ENCODE measurements around the gene EED.
"Not testable (repeated sequence)": the region's sequence is repeated elsewhere in the genome, so short reads cannot be mapped to it uniquely, and the experiment has no call there.

Gene EED

DNA sequence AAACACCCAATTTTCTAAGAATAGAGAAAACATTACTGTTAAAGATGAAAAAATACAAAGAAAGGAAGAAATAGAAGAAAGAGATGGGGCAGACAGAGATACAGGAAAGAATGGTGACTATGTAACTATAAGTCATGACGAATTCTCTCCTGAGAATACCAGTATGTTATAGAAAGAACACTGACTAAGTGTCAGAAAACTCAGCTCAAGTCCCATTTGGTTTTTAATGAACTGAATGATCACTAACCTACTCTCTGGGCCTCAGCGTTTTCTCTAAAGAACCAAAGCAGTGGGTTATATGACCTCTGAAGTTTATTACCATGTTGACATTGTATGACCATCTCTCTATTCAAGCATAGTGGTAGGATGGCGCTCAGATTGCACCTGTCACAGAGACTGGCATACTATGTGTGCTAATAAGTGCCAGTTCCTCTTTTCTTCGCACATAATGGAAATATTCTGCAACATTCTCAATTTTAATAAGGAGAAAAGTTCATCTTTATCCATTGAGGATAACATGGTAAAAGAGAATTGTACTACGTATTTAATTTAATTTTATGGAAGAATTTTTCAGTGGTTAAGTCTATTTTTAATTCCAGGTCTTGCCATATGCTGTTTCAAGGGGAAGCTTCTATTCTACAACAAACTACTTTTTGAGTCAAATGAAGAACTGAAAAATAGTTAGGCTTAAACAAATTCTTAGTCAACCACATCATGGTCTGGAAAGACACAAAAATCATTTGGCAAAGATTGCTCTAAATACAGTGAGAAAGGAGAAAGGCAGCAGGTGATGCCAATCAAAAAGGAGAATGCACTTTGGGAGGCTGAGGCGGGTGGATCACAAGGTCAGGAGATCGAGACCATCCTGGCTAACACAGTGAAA, 25.0 kb upstream of the EED start:
- DNase-seq = no peak

DNA sequence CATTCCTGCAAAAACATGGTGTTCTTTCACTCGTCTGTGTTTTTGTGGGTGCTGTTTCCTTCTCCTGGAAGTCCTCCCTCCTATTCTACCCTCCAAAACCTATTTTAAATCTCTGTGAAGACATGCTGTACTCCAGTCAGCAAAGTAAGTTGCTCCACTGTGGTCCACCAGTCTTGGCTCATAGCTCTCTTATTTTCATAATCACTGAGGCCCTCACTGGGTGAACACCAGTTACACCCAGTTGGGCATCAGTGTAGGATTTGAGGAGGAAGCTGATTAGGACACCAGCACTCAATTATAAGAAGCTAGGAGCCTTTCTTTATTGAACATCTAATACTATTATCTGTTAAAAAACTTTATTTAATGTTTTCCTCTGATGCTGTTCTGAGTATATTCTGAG, 23.9 kb upstream of the EED start:
- DNase-seq = no peak

DNA sequence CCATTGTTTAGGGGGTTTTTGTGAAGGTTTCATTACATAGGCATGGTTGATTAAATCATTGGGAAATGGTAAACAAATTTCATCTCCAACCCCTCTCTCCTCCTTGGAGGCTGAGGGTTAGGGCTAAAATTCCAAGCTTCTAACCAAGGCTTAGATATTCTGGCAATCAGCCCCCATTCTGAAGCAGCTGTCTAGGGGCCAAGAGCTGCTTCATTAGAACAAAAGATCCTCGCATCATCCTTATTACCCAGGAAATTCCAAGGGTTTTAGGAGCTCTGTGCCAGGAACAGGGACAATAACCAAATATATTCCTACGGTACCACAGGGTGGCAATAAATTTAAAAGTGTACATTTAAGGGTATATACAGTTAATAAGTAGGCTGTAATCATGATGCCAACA, 22.5 kb upstream of the EED start:
- no peak for DNase-seq

DNA sequence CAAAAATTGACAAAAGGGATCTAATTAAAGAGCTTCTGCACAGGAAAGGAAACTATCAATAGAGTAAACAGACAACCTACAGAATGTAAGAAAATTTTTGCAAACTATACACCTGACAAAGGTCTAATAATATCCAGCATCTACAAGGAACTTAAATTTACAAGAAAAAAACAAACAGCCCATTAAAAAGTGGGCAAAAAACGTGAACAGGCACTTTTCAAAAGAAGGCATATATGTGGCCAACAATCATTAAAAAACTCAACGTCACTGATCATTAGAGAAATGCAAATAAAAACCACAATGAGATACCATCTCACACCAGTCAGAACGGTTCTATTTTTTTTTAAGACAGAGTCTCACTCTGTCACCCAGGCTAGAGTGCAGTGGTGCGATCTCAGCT, 20.0 kb upstream of the EED start:
- DNase-seq = not testable (repeated sequence)

DNA sequence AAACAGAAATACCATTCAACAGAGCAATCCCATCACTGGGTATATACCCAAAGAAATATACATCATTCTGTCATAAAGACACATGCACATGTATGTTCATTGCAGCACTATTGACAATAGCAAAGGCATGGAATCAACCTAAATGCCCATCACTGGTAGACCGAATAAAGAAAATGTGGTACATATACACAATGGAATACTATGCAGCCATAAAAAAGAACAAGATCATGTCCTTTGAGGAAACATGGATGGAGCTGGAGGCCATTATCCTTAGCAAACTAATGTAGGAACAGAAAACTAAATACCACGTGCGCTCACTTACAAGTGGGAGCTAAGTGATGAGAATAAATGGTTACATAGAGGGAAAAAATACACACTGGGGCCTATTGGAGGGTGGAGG, 19.2 kb upstream of the EED start:
- not testable (repeated sequence) for DNase-seq

DNA sequence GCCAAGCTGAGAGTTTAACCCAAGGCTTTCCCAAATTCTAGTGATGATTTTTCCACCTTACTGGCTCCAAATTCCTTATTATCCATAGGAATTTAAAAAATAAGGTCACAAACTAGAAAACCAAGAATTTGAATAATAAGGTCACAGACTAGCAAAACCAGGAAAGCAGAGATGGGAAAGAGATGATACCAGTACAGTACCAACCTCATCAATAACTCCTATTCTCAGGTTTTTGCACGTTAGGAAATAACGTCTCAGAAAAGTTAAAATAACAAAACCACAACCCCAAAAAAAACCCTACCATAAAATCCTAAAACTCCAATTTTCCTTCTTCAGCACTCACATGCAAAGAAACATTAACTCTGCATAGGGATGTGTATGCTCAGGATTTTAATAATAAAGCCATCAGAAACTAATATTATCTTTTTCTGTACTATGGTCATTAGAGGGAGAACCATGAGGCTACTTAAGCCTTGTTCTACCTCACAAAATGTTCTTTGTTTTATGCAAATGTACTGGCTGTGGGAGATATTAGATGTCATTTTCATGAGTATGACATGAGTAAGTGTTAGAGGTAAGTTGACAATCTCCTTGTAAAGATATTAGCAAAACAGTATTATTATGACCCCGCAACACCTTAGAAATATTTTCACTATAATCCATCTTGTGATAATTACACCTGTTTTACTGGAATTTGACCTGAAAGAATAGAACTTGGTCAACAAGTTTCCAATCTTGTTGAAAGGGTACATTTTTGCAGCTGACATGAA, 16.1 kb upstream of the EED start:
- DNase-seq = no peak

DNA sequence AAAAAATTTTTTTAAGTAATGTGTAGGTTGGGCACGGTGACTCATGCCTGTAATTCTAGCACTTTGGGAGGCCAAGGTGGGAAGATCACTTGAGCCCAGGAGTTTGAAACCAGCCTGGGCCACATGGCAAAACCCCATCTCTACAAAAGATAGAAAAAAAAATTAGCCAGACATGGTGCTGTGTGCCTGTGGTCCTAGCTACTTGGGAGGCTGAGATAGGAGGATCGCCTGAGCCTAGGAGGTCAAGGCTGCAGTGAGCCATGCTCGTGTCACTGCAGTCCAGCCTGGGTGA, 15.6 kb upstream of the EED start:
- DNase-seq = peak; percentile 38

DNA sequence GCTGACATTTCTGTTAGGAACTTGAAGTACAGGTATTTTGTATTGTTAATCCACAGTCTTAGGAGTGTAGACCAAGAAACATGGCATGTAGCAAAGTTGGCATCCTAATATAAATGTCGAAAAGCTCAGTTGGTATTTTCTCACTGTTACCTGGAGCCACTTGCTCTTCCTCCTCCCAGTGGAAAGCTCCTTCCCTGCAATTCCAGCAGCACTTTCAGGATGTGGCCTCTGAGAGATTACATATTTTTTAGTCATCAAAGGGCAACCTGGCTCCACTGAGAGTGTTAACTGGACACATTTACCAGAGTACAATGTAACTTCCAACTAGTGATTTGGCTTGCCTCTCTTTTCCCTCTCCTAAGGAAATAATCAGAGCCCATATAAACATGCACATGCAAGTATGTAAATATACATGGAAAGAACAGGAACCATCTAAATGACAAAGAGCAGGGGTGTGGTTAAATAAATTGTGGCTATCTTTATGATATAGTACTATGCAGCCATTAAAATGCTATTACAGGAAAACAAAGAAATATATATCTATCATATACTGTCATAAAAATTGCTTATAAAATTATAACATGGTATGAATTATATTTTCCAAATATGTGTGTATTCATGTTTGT, 14.3 kb upstream of the EED start:
- DNase-seq = no peak

DNA sequence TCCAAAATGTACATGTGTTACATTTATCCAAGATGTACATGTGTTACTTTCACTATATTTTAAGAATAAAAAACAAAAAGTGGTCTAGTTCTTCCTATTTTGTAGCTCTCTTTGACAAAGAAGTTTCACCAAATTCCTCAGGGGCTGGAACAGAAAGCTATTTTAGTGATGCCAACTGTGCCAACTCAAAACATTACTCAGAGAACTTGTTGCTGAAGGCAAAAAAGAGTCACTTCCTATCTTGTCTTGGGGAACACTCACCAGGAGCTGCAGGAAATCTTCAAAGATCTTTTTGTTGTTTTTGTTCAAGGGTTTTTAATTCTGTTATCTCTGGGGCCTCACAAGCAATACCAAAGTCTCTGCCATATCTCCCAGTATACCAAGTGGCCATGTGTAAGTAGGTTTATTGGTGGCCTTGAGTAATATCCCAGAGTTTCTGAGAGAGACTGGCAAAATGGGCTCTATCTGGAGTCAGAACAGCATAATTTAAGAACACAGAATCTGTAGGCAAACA, 13.6 kb upstream of the EED start:
- no peak for DNase-seq

DNA sequence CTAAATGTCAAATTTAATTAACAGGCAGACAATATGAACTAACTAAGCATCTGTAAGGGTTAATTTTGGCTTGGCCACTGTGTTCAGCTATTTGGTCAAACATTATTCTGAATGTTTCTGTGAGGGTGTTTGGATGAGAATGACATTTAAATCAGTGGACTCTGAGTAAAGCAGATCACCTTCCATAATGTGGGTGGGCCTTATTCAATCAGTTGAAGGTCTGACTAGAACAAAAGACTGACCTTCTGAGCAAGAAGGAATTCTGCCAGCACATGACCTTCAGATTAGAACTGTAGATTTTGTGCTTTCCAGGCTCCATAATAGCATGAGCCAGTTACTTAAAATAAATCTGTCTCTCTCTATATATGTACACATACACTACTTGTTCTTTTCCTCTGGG, 12.0 kb upstream of the EED start:
- no peak for DNase-seq

DNA sequence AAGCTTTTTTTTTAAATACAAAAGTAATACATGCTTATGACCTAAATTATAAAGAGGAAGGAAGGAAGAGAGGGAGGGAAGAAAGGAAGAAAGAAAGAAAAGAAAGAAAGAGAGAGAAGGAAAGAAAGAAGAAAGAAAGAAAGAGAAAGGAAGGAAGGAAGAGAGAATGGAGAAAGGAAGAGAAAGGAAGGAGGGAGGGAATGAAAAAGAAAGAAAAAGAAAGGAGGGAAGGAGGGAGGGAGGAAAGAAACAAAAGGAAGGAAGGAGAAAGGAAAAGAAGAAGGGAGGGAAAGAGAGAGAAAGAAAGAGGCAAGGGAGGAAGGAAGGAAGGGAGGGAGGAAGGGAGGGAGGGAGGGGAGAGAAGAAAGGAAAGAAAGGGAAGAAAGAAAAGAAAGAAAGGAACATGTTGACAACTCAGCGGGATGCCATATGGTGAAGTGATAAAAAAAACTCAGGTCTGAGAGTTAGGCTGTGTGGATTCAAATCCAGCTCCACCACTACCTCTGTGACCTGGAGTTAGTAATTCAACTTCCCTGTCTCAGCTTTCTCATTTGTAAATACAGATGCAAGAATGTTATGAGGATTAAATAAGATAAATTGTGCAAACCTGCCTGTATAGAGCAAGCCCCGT, 9.6 kb upstream of the EED start:
- DNase-seq = no peak

DNA sequence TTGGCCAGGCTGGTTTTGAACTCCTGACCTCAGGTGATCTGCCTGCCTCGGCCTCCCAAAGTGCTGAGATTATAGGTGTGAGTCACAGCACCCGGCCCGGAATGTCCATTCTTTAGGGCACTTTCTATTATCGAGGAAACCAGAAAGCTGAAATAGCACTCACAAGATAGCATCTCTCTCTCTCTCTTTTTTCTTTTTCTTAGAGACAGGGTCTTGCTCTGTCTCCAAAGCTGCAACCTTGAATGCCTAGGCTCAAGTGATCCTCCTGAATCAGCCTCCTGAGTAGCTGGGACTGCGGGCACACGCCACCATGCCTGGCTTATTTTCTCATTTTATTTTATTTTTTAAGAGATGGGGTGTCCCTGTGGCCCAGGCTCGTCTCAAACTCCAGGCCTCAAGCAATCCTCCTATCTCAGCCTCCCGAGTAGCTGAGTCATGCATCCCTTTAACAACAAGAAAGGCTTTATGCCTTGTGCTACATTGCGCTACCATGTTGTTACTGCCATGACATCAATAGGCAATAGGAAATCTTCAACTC, 7.2 kb upstream of the EED start:
- DNase-seq = no peak

DNA sequence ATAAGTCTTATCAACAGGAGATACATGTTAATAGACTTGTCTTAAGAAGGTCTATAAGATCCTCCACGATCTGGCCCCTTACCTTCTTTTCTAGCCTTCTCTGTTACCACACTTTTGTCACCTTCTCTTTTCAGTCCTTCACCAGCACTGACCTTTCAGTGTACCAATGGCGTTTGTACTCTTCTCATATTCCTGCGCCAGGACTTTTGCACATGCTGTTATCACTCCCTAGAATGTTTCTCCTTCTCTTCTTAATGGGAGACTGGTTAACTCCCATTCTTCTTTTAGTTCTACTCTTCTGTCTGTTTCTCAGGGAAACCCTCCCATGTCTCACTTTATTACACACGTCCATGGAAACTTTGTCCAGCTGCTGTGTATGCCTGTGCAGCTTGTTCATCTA, 4.4 kb upstream of the EED start:
- DNase-seq = no peak

DNA sequence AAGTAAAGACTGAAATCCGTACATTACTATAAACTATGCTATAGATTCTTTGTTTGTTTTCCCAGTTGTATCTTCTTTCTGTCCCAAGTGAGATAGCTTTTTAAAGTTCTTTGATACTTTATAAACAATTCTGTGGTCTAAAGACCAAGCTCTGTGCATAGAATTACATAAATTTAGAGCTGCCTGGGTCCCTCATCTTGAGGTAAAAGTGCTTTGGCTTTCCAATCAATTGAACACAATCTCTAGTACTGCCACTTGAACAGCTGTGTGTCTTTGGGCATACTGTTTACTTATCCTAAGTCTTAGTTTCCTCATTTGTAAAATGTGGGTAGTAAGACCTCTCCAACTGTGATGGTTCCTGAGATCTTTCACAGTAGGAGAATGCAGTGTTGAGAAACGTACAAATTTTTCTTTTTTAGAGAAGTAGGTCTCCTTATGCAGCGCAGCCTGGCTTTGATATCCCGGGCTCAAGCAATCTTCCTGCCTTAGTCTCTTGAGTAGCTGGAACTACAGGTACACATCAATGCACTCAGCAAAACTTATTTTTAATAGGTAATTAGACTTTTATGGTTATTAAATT, 2.5 kb upstream of the EED start:
- no peak for DNase-seq

DNA sequence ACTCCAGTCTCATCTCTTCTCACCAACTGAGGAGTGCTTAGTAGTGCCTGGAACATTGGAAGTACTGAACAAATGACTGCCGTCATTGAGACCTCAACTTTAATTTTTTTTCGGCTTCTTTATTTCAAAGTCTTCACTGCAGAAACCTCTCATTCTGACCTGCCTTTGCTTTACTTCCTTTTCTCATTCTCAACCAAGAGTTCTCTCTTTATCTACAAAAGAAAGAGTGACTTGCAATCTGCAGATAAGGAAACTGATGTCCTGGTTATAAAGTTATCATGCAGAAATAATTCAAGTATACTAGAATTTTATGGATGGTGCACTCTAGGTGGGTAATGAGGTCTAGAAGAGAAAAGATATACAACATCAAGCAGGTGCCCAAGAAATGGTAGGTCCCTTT, 1.2 kb upstream of the EED start:
- no peak for DNase-seq

DNA sequence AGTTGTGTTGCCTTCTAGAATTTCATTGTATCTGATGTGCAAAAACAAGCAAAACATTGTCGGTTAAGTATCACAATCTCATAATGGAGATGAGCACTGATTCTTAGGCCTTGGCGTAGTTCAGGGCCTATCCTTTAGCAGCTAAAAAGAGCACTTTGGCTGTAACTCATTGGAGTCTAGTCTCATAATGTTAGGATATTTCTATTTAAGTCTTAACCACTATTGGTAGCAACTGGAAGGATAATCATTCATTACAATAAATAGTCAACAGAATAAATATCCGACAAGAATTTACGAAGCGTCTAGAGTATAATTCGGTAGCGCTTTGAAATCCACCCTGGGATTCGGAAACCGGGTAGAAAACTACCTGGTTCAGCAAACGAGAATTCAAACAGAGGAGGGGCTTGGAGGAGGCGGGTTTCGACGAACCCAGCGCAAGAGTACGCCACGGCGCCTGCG, 461 bp upstream of the EED start:
- peak; percentile 88 for DNase-seq

DNA sequence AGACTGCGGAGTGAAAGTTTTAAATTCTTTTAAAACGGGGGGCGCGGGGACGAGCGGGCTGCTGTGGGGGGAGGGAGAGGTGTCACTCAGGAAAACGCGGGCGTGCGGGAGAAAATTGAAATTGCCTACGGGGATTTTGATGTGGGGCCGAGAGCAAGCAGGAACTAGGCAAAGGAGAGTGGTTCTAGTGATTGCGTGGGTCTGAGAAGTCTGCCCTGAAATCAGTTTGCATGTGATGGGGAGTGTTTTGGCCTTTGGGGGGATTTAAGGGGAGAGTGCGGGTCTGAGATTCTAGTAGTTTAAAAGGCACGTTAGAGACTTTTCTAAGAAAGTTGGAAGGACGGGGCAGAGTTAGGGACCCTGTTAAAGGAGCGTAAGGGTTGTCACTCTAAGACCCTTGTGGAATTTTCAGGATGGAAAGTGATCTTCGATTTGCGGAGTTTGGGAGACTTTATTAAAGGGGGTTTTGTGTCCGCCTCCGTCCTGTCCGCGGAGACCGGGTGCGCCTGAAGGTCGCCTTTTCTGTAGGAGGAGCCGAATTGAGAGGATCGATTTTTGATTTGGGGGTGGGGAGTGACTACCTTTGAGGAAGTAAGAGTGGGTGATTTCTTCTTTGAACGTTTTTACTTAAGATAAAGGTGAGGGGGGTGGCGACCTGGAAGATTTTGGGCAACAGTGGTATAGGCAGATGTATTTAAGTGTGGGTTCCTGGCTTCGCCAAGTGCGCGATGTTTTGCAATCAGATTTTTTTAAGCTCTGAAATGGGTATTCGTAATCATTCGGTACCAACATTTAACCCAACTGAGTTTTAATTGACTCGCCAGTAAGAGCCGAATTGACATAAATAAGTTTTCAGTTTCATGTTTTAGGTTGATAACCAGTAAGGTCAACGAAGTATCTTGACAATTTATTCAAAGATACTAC, 1.1 kb downstream of the EED start:
- peak; percentile 15 for DNase-seq

DNA sequence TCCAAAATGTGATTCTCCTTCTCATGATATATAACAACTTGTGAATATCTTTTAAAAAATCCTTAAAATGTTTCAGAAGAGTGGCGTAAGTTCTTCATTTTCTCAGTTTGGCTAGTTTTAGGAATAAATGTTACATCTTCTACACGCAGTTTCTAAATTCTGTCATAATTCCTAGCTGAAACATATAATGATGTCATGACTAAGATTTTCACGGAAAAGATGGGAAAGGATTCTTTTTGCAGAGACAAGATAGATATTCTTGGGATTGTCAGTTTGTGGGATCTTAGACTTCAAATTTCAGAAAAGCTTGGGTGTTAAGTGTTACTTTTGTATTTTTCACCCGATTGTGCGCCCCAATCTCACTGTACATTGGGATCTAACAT, 1.7 kb downstream of the EED start:
- no peak for DNase-seq

DNA sequence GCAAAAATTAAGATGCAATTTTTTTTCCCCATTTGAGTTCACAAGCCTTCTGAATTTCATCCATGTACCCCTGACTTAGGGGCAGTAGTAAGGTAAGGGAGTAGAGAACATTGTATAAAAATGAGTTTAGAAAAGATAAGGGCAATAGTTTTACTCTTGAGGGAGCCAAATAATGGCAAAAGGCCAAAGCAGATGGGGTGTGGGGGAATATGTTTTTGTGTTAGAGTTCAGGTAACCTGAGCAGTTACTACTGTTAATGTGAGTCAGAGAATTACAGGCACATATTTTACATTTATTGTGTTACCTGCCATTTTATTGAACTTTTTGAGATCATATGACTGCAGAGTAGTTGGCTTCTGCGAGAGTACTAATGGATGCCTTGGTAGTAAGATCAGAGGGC, 3.1 kb downstream of the EED start:
- no peak for DNase-seq

DNA sequence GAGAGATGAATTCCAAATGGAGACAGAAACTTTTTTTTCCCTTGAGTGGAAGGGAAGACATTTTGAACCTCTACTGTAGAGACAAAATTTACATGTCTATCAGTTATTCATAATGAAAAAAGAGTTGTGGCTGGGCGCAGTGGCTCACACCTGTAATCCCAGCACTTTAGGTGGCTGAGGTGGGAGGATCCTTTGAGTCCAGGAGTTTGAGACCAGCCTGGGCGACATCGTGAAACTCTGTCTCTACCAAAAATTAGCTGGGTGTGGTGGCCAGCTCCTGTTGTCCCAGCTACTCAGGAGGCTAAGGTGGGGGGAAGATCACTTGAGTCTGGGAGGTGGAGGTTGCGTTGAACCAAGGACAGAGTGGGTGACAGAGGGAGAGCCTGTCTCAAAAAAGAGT, 4.1 kb downstream of the EED start:
- no peak for DNase-seq

DNA sequence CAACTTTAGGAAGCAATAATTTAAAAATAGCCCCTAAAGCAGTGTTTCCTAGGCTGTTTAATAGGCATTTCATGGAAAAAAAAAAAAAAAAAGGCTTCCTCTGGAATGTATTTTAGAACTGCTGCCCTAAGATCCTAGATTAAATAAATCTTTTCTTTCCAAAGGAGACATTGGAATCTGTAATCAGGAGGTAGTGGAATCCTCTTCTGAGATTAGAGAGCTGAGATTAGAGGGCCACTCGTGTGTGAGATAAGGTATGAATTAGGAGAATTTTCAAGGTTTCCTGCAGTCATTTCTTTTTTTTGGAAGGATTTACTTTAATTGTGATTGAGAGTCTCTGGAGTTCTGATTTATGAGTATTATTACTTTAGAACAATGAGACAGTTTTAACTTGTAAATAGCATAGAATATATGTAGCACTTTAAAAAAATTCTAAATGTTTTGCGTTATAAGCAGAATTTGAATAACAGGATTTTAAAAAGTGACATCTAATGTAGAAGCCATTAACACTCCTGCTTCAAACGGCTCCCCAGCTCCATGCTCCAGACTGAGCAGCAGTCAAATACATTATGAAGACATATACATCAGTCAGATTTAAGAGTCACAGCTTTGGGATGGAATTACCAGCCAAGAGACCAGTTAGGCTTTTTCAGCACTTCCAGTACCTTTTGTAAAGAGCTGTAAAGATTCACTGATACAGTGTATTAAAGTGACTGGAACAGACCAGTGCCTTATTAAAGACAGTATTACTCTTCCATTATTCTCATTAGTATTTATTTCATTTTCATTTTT, 5.0 kb downstream of the EED start:
- no peak for DNase-seq

Data from stimulated activated CD4-positive, alpha-beta T cell treated with anti-CD3 and anti-CD28 coated beads, Interleukin-4, amount 100 ng/mL, for 1 hour (primary cell).